Measurements from ENCODE around the gene ANTXR1.
"Not testable (repeated sequence)": the region's sequence is repeated elsewhere in the genome, so short reads cannot be mapped to it uniquely, and the experiment has no call there.

The ANTXR1 gene

GRCh38 chr2:69168144-69168813 lies 155.3 kb downstream of the ANTXR1 start:
- DNase-seq = no peak

- no peak for DNase-seq
Measured at GRCh38 chr2:69168950-69169654, 156.1 kb downstream of the ANTXR1 start.

DNA sequence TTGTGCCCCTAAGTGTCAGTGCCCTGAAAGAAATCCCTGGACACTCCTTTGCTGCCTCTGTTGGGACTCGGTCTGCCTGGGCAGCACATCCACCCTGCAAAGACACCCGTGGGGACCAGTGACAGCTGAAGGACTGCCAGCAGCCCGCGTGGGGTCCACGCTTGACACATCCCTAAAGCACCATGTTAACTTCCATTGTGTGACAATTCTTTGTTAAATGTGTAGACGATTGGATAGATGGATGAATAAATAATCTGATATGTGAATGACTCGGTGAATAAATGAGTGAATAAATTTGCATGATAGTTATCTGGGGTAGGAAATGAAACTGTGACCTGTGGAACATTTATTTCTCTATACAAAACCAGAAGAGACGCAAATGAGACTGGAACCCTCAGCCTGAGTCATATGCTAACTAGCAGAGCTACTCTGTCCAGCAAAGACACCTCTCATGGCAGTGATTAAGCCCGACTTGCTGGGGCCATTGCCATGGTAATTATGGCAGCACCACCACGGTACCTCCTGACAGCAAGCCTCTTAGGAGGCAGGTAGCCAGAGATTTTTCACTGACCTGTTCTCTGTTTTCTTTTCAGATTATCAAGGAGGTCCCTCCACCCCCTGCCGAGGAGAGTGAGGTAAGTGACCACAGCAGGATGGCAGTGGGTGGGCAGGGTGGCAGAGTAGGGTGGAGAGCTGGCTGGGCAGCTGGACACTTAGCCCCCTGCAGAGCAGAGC lies 156.8 kb downstream of the ANTXR1 start:
- no peak for DNase-seq

GRCh38 chr2:69170661-69171060 lies 157.7 kb downstream of the ANTXR1 start:
- DNase-seq = no peak

DNA sequence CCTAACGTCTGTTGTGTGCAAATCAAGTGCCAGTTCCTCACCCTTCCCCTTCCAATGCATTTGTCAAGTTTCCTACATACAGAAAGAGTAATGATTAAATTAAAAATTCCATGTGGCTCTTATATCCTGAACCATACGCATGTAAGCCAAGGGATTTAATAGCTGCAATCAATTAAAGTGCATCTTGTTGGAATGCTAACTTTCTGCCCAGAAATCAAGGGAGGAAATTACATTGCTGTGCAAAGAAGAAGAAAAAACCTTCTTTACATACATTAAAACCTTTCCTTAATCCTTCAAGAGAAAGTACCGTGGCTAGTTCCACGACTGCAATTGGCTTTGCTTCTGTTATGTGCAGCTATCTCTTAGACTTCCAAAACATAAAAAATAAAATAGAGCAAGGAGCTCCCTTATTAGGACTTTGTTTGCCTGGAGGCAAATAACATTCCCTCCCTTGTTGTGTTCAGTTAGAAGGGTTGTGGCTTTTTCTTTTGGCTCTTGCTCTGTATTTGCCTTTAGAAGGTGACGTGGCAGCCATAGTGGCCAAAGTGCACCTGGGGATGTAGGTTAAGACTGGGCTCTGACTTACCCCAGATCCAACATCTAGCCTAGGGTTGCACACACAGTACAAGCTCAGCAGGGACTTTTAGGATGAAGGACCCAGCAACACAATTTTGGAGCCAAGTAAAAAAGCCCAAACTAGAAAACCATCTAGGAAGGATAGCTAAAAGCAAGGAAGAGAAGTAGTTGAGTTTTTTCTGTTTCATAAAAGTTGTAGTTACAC lies 158.3 kb downstream of the ANTXR1 start:
- no peak for DNase-seq

DNA sequence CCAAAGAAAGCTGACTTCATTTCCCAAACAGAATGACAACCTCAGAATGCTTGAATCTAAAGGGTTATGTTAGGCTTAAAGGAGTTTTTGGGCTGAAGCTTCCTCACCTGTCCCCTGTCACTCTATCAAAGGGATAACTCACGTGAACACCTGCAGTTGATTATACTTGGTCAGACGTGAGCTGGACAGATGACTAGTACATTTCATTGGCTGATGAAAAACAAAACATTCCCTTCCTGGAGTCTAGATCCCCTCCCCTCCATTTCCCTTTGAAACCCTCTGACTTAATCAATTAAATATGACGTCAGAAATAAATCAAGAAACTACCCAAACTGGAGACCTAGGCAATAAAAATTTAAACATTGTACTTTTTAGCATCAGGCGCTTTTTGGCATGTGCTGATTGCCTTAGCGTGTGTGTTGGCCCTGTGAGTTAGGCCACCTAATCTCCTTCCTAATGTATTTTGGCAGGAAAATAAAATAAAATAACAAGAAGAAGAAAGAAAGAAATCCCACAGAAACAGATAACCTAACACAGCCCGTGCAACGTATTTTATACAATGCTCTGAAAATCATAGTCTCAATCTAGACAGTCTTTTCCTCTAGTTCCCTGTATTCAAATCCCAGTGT lies 159.0 kb downstream of the ANTXR1 start:
- DNase-seq = no peak

GRCh38 chr2:69173706-69174105 lies 160.7 kb downstream of the ANTXR1 start:
- no peak for DNase-seq

- not testable (repeated sequence) for DNase-seq
Measured at GRCh38 chr2:69174211-69174610, 161.2 kb downstream of the ANTXR1 start.

GRCh38 chr2:69175790-69176715 lies 163.1 kb downstream of the ANTXR1 start:
- no peak for DNase-seq

DNA sequence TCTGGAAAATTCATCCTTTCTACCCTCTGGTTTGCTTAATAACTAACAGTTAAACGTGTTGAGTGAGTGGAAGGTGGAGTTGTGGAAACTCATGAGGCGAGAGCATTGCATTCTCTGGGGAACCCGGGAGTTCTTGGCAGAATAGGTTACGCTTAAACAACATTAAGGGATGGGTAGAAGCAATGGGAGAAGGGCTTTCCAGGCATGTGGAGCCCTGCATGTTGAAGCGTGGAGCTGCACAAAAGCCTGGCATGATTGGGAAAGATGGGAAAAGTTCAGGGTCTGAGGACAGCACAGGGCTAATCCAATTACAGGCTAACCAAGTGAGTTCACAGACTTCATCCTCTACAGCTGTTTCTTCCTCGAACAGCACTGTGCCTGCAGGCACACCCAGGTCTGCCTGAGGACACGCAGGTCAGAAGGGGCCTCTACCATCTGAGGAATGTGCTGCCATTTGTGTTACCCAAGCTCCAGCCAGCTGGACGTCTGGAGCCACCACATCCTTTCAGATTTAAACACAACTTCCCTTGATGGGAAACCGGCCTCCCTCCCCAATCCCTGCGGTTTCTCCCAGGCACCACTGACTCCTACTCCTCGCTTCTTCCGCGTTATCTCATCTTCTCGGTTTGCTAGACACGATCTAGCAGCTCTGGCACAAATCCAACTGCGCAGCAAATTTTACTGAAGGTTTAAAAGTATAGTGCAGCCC lies 164.2 kb downstream of the ANTXR1 start:
- no peak for DNase-seq

DNA sequence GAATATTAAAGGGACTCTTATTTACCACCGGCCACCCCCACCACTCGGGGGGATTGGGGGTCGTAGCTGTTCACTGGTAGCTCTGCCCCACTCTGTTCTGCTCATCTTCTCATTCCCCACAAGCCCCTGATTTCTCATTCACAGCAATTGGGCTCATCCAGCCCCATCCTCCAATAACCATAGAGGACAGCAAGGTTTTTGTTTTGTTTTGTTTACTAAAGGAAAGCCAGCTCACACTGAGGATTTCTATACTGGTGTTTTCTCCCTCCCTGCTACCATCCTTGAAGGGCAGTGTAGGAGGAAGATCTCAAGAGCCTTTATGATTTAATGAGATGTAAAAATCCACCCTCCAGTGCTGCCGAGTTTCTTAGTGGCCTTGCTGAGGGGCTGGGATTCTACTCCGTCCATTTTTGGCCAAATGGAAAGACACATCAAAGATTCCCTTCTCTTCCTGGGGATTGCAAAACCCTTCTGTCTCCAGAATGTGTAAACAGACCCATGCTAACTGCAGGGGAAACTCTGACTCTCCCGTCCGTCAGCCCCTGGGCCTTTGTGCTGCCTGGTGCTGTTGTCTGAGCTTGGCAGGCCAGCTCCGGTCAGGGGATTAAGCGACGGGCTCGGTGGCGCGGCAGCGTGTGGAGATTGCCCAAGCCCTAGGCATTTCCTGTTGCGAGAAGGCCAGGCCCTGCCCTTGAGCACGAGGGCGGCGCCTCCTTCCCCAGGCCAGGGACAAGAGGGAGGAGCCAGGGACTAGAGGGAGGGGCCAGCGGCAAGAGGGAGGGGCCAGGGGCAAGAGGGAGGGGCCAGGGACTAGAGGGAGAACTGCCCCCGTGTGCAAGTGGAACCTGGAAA lies 165.0 kb downstream of the ANTXR1 start:
- peak; percentile 20 for DNase-seq

DNA sequence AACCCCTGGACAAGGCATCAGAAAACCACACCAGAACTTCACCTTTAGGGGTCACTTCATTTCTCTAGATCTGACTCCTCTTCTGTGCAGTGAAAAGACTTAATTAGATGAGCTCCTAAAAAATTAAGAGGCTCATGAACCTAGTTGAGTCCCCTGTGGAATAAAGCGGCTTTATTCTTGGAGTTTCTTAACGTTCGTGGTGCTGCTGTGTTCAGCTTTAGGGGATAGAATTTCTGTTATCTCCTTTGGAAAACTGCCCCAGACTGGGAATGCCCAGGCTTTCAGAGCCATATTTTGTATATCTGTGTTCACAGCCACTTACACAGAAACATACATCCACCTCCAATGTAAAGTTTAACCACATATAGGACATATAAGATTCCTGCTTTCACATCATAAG lies 165.8 kb downstream of the ANTXR1 start:
- DNase-seq = no peak

DNA sequence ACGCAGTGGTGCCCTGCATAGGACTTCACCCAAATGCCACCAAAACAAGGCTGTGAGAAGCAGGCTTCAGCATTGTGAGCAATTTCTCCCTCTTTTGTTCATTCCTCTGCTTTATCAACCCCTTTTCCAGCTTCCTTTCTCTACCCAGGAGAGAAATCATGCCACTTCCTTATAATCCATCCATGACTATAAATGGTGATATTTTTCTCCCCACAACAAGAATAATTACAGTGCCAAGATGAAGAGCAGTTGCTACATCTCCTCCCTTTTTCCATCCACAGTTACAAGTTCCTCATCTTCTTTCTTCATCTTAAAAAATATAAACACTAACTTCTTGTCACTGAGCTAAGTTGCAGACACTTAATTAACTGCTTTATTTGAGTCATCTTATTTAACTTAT lies 167.2 kb downstream of the ANTXR1 start:
- DNase-seq = no peak

DNA sequence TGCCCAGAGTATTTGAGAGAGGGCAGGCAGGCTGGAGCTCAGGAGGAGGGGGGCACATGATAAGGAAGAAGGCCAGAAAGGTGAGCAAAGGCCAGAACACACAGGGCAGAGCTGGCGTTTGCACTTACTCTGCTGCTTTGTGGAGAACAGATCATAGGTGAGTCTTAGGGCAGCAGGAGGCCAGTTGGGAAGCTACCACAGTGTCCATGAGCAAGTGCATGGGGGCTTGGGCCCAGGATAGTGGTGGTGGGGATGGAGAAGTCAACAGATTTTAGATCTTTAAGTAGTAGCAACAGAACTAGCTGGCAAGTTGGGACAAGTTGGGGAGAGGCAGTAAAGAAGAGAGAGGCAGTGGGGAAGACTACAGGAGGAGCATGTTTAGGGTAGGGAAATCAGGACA lies 168.0 kb downstream of the ANTXR1 start:
- DNase-seq = no peak

GRCh38 chr2:69181806-69182427 lies 168.9 kb downstream of the ANTXR1 start:
- no peak for DNase-seq

- DNase-seq = no peak
Measured at GRCh38 chr2:69183659-69184058, 170.7 kb downstream of the ANTXR1 start.

DNA sequence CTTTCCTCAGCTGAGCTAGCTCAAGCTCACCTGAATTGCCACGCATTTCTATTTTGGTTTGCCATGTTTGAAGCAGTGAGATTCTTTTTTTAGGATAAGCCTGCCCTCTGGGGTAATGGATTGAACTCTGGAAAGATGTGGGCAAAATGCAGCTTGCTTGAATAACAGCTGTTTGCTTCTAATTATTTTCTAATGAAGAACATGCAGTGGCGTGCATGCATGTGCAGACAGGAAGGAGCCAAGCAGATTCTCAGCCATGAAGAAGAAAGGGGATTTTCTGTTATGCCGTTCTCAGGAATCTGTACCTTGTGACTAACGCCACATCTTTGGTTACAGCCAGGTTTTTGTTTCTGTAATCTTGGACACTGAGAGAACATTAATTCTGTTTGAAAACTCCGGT lies 171.2 kb downstream of the ANTXR1 start:
- DNase-seq = no peak

- no peak for DNase-seq
Measured at GRCh38 chr2:69185807-69186206, 172.8 kb downstream of the ANTXR1 start.

DNA sequence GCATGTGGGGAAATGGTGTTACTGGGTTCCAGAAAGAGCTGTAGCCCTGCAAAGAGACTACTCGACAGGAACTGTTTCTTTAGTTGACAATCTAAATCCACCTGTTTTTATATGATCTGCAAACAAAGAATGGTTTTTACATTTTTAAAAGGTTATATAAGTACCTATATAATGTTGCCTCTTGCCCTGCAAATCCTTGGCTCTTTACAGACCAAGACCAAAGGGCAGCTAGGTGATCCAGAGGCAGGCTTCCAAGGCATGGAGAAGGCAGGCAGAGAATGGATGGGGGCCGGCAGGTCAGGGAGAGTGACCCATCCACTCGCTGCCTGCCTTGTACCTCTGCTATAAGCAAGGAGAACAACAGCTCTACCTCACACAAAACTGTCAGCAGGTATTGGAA lies 173.6 kb downstream of the ANTXR1 start:
- no peak for DNase-seq

All from CD4-positive, alpha-beta T cell treated with Interleukin-12 subunit alpha and Interleukin-12 subunit beta, for 1 hour (primary cell).